Activated CD8-positive, alpha-beta T cell treated with anti-CD3 and anti-CD28 coated beads for 36 hours (primary cell): ENCODE results near the gene KCTD12. TPM values are rescaled to one million over a fixed set of nuclear protein-coding genes. Genes with fewer than 3 reads are reported as not detected.

Experiments
- ATAC-seq: fragments of 200-7000 bp; cut with Tn5 transposase; one replicate; pipeline ENCODE4 v1.10.0; 2021; ENCODE audit warnings: mild to moderate bottlenecking, moderate library complexity
- CTCF ChIA-PET: fragments of 350-600 bp; sonication (Branson Sonifier 250); formaldehyde crosslinking; loops from one replicate; lab custom pipeline; 2021; ENCODE audit warnings: antibody characterized with exemption; lab: Charles Lee
- POLR2A ChIA-PET: fragments of 350-600 bp; sonication (Branson Sonifier 250); formaldehyde crosslinking; loops from one replicate; lab custom pipeline; 2021; ENCODE audit warnings: antibody characterized with exemption; lab: Charles Lee
- DNase-seq: peaks from one replicate; pipeline ENCODE4 v3.0.0-alpha.2; 2020
- H3K27ac Mint-ChIP-seq: one replicate; pipeline ENCODE4 v1.8.0; 2021; ENCODE audit warnings: mild to moderate bottlenecking, mixed read lengths
- H3K27me3 Mint-ChIP-seq: one replicate; pipeline ENCODE4 v1.8.0; 2021; ENCODE audit warnings: mixed read lengths
- H3K36me3 Mint-ChIP-seq: one replicate; pipeline ENCODE4 v1.8.0; 2021; ENCODE audit warnings: low read depth, mixed read lengths
- H3K4me1 Mint-ChIP-seq: one replicate; pipeline ENCODE4 v1.8.0; 2021; ENCODE audit warnings: low read depth, mixed read lengths
- H3K4me3 Mint-ChIP-seq: one replicate; pipeline ENCODE4 v1.8.0; 2021; ENCODE audit warnings: mild to moderate bottlenecking, moderate library complexity, mixed read lengths
- H3K9me3 Mint-ChIP-seq: one replicate; pipeline ENCODE4 v1.8.0; 2021; ENCODE audit warnings: mixed read lengths
- intact Hi-C: fragments of 100-400 bp; cut with micrococcal nuclease; formaldehyde crosslinking; loops from one replicate; pipeline ENCODE4 v1.10.0; 2022
- total RNA-seq, 2 experiments: library from RNA; stranded (reverse); gene quantifications; one replicate each; pipeline ENCODE4 v1.2.3, GENCODE V29; 2021
- TF ChIP-seq, protein P1 (sequence below): fragments of 200-600 bp; IDR thresholded peaks from one replicate; pipeline ENCODE4 v1.8.0; 2022; ENCODE audit warnings: antibody characterized with exemption, mild to moderate bottlenecking

KCTD12 gene
- total RNA-seq, 2 experiments from 2014 or later: 14.3 to 14.8 TPM

DNA sequence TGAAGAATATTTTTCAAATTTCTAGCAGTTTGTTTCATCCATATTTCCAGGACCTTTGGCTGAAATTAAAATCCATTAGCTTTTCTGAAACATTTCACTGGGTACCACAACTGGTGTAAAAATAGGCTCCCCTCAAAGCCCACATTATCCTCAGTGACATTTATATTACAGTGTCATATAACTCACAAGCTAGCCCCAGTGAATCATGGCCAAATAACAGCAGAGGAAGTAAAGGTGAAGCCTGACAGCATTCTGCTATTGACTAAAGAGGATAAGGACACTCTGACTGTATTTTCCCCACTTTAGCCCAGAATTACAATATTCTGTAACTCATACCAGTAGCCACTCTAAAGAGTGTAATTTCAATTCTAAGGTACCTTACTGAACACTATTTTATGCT is 21.9 kb downstream of the KCTD12 start:
- ChIA-PET CTCF (no interaction called here), POLR2A (interaction anchor here (0.5 kb wide), 1 partner anchor 110 kb away, joined by 3 read pairs; no protein-coding TSS in a partner anchor)
- H3K4me3 Mint-ChIP-seq: no peak overlapping the region
- DNase-seq (no peak), ATAC-seq (peak; percentile 37)
- intact Hi-C loops: no loop called here
- H3K4me1 Mint-ChIP-seq: no peaks in the 10 kb centered on the region
- H3K36me3 Mint-ChIP-seq: no peaks in the 10 kb centered on the region
- TF ChIP-seq, protein P1, sequence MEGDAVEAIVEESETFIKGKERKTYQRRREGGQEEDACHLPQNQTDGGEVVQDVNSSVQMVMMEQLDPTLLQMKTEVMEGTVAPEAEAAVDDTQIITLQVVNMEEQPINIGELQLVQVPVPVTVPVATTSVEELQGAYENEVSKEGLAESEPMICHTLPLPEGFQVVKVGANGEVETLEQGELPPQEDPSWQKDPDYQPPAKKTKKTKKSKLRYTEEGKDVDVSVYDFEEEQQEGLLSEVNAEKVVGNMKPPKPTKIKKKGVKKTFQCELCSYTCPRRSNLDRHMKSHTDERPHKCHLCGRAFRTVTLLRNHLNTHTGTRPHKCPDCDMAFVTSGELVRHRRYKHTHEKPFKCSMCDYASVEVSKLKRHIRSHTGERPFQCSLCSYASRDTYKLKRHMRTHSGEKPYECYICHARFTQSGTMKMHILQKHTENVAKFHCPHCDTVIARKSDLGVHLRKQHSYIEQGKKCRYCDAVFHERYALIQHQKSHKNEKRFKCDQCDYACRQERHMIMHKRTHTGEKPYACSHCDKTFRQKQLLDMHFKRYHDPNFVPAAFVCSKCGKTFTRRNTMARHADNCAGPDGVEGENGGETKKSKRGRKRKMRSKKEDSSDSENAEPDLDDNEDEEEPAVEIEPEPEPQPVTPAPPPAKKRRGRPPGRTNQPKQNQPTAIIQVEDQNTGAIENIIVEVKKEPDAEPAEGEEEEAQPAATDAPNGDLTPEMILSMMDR: no peak
- H3K9me3 Mint-ChIP-seq: no peaks in the 10 kb centered on the region
- H3K27ac Mint-ChIP-seq: no peak overlapping the region
- peaks cover 5% of the 10 kb centered on the region for H3K27me3 Mint-ChIP-seq

DNA sequence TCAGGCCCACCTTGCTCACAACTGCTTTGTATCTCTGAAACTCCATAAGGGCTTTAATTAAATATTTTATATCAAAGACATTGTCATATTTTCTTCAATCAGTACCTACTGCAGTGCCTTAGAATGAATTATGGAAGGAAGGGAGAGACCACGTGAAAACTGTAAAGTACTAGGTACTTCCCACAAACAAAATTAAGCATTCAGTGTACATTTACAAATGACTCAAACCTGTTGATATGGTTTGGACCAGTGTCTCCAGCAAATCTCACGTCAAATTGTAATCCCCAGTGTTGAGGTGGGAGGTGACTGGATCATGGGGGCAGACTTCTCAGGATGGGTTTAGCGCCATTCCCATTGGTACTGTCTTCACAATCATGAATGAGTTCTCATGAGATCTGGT is 23.2 kb downstream of the KCTD12 start:
- ChIA-PET CTCF (no interaction called here), POLR2A (no interaction called here)
- H3K9me3 Mint-ChIP-seq: no peaks in the 10 kb centered on the region
- H3K36me3 Mint-ChIP-seq: no peaks in the 10 kb centered on the region
- H3K4me1 Mint-ChIP-seq: no peaks in the 10 kb centered on the region
- no peak overlapping the region for H3K27ac Mint-ChIP-seq
- peaks cover 5% of the 10 kb centered on the region for H3K27me3 Mint-ChIP-seq
- intact Hi-C loops: no loop called here
- TF ChIP-seq, protein P1: no peak
- DNase-seq: no peak
- no peak overlapping the region for H3K4me3 Mint-ChIP-seq
- ATAC-seq: no peak

DNA sequence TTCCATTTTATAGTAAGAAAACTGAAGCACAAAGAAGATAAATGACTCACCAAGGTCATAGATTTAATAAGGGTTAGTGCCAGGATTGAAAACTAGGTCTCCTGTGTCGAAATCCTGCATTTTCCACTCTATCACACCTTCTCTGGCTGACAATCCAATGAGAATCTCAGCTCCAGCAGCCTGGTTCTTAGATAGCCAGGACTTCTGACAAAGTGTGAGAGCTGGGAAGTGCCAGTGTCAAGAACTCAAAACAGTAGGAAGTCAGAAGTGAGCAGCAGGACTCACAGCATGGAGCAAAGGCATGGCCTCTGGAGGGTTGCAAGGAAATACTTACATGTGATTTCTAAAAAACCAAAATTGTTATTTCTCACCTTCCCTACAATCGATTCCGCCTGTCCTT is 24.3 kb downstream of the KCTD12 start:
- CTCF ChIA-PET: no interaction called here
- POLR2A ChIA-PET: no interaction called here

DNA sequence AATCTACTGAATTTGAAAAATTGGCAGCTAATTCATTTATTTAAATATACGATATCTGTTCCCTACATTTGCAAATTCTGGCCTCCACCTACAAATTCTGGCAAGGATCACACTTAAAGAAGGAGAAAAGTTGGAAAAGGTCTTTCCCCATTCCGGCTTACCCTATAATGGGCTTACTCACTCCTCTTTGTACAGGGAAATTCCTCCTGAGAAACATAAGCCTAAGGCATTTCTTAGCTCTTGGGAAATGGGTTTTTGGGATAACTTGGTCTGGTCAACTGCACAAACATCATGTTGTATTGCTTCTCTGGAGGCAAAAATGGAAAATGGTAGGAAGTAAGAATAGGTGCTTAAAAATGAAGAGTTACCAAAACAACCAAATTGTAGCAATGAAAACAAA is 25.5 kb downstream of the KCTD12 start:
- no peak overlapping the region for H3K27ac Mint-ChIP-seq
- ATAC-seq (no peak), DNase-seq (no peak)
- intact Hi-C loops: no loop called here
- POLR2A ChIA-PET: no interaction called here
- H3K9me3 Mint-ChIP-seq: no peaks in the 10 kb centered on the region
- no peaks in the 10 kb centered on the region for H3K36me3 Mint-ChIP-seq
- TF ChIP-seq, protein P1: no peak
- no peak overlapping the region for H3K4me3 Mint-ChIP-seq
- peaks cover 2% of the 10 kb centered on the region for H3K4me1 Mint-ChIP-seq
- CTCF ChIA-PET: interaction anchor here (1.0 kb wide), 1 partner anchor 24 kb away, joined by 3 read pairs; no protein-coding TSS in a partner anchor
- H3K27me3 Mint-ChIP-seq: peaks cover 5% of the 10 kb centered on the region

More for the DNA sequence above, 24.3 kb downstream of the KCTD12 start:
- Mint-ChIP-seq H3K27me3 (peaks cover 5% of the 10 kb centered on the region), H3K4me1 (no peaks in the 10 kb centered on the region), H3K9me3 (no peaks in the 10 kb centered on the region), H3K36me3 (no peaks in the 10 kb centered on the region), H3K4me3 (no peak overlapping the region), H3K27ac (no peak overlapping the region)
- ATAC-seq (no peak), DNase-seq (no peak)
- TF ChIP-seq, protein P1: no peak
- intact Hi-C loops: no loop called here

DNA sequence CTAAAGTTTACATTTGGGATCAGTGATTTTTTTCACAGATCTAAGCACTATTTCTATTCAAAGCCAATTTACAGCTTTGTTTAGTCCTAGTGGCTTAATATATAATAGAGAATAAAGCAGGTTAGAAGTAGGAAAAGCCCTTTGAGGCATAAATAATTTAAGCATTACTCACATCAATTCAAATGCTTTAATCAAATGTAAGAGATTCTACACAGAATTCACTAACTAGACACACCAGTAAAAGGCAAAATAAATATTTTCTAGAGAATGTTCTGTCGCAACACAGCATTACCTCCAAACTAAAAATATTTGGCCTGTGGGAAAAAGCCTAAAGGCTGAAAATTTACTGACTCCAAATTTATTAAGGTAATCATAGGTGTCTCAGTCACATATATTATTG is 31.3 kb downstream of the KCTD12 start:
- DNase-seq (no peak), ATAC-seq (no peak)
- H3K4me3 Mint-ChIP-seq: no peak overlapping the region
- H3K27me3 Mint-ChIP-seq: no peaks in the 10 kb centered on the region
- H3K4me1 Mint-ChIP-seq: peaks cover 2% of the 10 kb centered on the region
- intact Hi-C loops: no loop called here
- no peak overlapping the region for H3K27ac Mint-ChIP-seq
- TF ChIP-seq, protein P1: no peak
- ChIA-PET CTCF (no interaction called here), POLR2A (no interaction called here)
- H3K9me3 Mint-ChIP-seq: no peaks in the 10 kb centered on the region
- no peaks in the 10 kb centered on the region for H3K36me3 Mint-ChIP-seq
